Breast epithelium (tissue), 4 donors: Measurements from ENCODE around the gene ABR. TPM values are rescaled to one million over a fixed set of nuclear protein-coding genes. Genes with fewer than 3 reads are reported as not detected.

Experiments
- DNase-seq, 2 donors: peaks; one replicate each; pipeline ENCODE4 v3.0.0-alpha.2; 2019; ENCODE audit warnings: low spot score in 2 of 2
- H3K27ac ChIP-seq, 2 donors: fragments of 200-600 bp; sonication (generic) in 1 of 2; one replicate each; pipeline ENCODE4 v1.5.1; 2016 to 2019; ENCODE audit warnings: mild to moderate bottlenecking in 1 of 2
- H3K27me3 ChIP-seq, 2 donors: fragments of 200-600 bp; sonication (generic) in 1 of 2; one replicate each; pipeline versions ENCODE4 v1.5.1 to v1.6.0; 2017 to 2019; ENCODE audit warnings: control low read depth in 1 of 2, mild to moderate bottlenecking in 1 of 2
- H3K36me3 ChIP-seq: fragments of 200-600 bp; one replicate; pipeline ENCODE4 v1.5.1; 2019
- H3K4me1 ChIP-seq, 2 donors: fragments of 200-600 bp; sonication (generic); one replicate each; pipeline ENCODE4 v1.5.1; 2016 to 2019; ENCODE audit warnings: control low read depth in 1 of 2
- H3K4me3 ChIP-seq, 3 donors: fragments of 200-600 bp; sonication (generic); 1 replicate in 2 of 3; 2 replicates in 1 of 3; pipeline ENCODE4 v1.5.1; 2016 to 2019; ENCODE audit warnings: mild to moderate bottlenecking in 3 of 3, moderate library complexity in 2 of 3
- H3K9me3 ChIP-seq, 2 donors: fragments of 200-600 bp; sonication (generic) in 1 of 2; one replicate each; pipeline ENCODE4 v1.5.1; 2016 to 2019; ENCODE audit warnings: control low read depth in 1 of 2
- POLR2A ChIP-seq: fragments of 450-650 bp; IDR thresholded peaks from one replicate; pipeline ENCODE4 v1.6.1; 2016; ENCODE audit warnings: antibody characterized with exemption, mild to moderate bottlenecking, moderate library complexity
- POLR2AphosphoS5 ChIP-seq, 3 donors: sonication (generic); formaldehyde crosslinking; IDR thresholded peaks; one replicate each; pipeline ENCODE4 v1.6.1; 2017; ENCODE audit warnings: antibody characterized with exemption in 3 of 3
- intact Hi-C: fragments of 100-400 bp; cut with DNase I; formaldehyde crosslinking; loops from one replicate; pipeline ENCODE4 v1.15.1; 2023; ENCODE audit warnings: low total_unique reads
- total RNA-seq, 3 donors: library from RNA; depleted of rRNA; stranded (reverse); fragments of >200 nt; gene quantifications; one replicate each; pipeline ENCODE4 v1.1.0, GENCODE V29; 2016
- TF ChIP-seq, protein P1 (sequence below), 3 donors: fragments of 450-650 bp; IDR thresholded peaks; one replicate each; pipeline ENCODE4 v1.5.1; 2016 to 2017; ENCODE audit warnings: antibody characterized with exemption in 3 of 3, mild to moderate bottlenecking in 3 of 3, moderate library complexity in 3 of 3

The ABR gene
- total RNA-seq, 3 donors from 2014 or later = 63.5 to 77.0 (median 75.0) TPM

DNA sequence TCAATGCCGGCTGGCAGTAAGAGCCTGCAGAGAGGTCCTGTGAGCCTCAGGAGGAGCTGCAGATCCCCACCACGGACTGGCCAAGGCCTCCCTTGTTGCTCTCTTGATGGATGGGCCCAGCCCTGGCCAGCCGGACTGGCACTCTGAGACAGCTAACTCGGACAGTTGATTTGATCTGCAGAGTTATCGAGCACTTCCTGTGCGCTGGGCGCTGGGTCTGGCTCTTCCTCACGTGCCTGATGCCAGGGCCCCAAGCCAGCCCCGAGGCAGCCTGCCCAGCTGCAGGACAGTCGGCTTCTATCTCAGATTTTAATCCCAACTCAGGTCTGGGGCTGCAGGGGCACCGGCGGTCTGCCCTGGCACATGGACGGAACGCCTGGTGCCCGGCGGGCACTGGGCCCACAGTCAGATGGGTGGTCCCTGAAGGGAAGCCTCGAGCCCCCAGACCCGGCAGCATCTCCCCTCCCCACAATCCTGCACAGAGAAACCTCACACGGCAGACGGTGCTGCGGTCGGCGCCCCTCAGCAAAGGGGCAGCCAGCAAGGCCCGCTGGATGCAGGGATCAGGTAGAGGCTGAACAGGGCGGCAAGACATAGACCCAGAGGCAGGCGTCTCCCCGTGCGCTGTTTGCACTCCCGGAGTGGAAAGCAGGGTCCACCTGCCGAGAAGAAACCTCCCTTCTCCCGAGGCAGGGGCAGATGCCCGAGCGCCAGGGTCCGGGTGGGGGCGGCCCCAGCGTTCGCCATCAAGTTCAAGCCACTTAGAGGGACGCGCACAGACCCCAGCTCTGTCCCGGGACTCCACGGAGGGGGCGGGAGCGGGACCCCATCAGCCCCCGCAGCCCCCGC is 148.9 kb downstream of the ABR start:
- H3K27me3 ChIP-seq = no peaks in the 10 kb centered on the region
- intact Hi-C loops = no loop called here

DNA sequence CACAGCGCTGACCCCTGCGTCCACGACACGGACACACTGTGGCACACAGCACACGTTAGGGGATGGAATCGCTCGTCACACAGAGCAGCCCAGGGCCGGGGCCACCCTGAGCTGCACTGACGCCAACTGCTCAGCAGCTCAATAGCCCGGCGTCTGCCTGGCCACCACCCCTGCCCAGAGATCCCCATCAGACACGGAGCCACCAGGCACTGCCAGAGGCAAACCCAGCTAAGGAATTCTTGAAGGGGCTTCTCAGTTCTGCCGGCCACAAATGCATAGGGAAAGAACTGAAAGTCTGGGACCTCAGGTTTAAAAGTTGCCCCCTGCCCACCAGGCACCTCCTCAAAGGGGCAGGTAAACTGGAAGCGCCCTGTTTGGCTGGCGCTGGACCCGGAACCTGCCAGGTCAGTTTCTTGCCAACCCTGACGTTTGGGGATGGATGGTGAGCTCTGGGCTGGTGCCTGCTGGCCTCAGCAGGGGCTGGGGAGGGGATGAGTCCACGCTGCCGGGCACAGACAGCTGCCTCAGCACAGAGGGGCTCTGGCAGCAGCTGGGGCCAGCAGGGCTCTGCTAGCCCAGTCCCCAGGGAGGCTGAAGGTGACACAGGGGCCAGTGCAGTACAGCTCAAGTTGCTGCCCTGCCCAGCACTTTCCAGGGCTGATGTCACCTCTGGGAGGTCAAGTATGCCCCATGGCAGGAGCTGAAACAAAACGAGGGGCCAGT is 149.7 kb downstream of the ABR start:
- Histone ChIP-seq H3K4me1 (peaks cover 0 to 7% of the 10 kb centered on the region in 2 donors), H3K9me3 (no peaks in the 10 kb centered on the region), H3K27ac (peak overlapping the region; percentile 38 to 85), H3K27me3 (no peaks in the 10 kb centered on the region), H3K36me3 (no peaks in the 10 kb centered on the region), H3K4me3 (peak overlapping the region in 1 of 3 donors; percentile 42)
- intact Hi-C loops = loop anchor here (10.0 kb wide), 1 partner anchor 655 kb away; the partner anchor contains the start of gene PRPF8
- DNase-seq = no peak
- no peak for TF ChIP-seq POLR2A
- TF ChIP-seq, protein P1, sequence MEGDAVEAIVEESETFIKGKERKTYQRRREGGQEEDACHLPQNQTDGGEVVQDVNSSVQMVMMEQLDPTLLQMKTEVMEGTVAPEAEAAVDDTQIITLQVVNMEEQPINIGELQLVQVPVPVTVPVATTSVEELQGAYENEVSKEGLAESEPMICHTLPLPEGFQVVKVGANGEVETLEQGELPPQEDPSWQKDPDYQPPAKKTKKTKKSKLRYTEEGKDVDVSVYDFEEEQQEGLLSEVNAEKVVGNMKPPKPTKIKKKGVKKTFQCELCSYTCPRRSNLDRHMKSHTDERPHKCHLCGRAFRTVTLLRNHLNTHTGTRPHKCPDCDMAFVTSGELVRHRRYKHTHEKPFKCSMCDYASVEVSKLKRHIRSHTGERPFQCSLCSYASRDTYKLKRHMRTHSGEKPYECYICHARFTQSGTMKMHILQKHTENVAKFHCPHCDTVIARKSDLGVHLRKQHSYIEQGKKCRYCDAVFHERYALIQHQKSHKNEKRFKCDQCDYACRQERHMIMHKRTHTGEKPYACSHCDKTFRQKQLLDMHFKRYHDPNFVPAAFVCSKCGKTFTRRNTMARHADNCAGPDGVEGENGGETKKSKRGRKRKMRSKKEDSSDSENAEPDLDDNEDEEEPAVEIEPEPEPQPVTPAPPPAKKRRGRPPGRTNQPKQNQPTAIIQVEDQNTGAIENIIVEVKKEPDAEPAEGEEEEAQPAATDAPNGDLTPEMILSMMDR (IDR thresholded peaks at IDR 0.05) = no peak
- TF ChIP-seq POLR2AphosphoS5 (IDR thresholded peaks at IDR 0.05) = no peak

More for the DNA sequence above, 148.9 kb downstream of the ABR start:
- H3K4me1 ChIP-seq = peaks cover 0 to 7% of the 10 kb centered on the region in 2 donors
- no peaks in the 10 kb centered on the region for H3K36me3 ChIP-seq
- no peaks in the 10 kb centered on the region for H3K9me3 ChIP-seq
- H3K4me3 ChIP-seq = peak overlapping the region; percentile 36 to 56 (median 42)
- no peak for DNase-seq
- peak overlapping the region; percentile 38 to 85 for H3K27ac ChIP-seq
- TF ChIP-seq POLR2A = no peak
- TF ChIP-seq POLR2AphosphoS5 (IDR thresholded peaks at IDR 0.05) = peak in 1 of 3 donors; percentile 22
- TF ChIP-seq, protein P1 (IDR thresholded peaks at IDR 0.05) = no peak

DNA sequence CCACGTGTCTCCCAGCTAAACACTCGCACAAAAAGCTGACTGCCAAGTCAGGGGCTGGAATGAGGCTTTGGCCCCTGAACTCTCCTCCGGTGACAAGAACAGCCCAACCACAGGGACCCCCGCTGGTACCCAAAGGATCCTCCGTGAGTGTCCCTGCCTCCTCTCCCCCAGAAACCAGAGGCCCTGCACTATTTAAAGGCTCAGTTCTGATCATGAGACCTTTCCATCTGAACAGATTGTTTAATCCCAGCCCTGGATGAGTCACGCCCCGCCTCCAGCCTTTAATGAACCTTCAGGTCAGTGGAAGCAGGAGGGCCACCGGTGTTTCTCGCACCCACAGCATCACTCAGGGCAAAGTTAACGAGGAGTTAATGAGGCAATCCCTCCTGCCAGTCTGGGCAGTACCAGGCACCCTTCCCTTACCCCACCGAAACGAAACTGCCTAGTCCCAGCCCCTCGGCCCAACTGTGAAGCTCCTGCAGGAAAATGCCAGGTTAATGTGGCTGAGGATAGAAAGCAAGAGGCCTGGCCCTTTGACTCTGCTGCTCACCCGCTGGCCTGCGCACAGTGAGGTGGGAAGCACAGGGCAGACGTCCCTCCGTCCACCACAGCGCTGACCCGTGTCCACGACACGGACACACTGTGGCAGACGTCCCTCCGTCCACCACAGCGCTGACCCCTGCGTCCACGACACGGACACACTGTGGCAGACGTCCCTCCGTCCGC is 150.4 kb downstream of the ABR start:
- TF ChIP-seq, protein P1 (IDR thresholded peaks at IDR 0.05) = no peak
- TF ChIP-seq POLR2AphosphoS5 (IDR thresholded peaks at IDR 0.05) = no peak
- no peak for TF ChIP-seq POLR2A
- Histone ChIP-seq H3K36me3 (no peaks in the 10 kb centered on the region), H3K9me3 (no peaks in the 10 kb centered on the region), H3K4me1 (peaks cover 0 to 7% of the 10 kb centered on the region in 2 donors), H3K27ac (peak overlapping the region; percentile 38 to 85), H3K4me3 (peak overlapping the region in 1 of 3 donors; percentile 5), H3K27me3 (no peaks in the 10 kb centered on the region)
- no peak for DNase-seq
- intact Hi-C loops = loop anchor here (10.0 kb wide), 1 partner anchor 655 kb away; the partner anchor contains the start of gene PRPF8

DNA sequence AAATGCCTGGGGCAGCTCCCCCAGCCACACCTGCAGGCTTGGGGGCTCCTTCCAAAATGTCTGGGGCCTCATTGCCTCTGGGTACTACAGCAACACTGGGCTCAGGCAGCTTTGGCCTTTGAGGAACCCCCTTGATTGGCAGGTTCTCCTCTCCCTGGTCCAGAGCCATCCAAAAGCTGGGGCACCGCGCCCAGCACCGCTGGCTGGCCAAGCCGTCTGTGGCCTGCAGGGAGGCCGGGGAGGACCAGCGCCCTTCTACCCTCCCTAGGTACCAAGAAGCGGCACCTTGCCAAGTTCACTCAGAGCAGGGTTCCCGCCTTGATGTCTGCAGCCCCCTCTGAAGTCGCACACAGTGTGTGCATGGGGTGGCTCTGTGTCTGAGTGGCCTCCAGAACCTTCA is 152.7 kb downstream of the ABR start:
- no peak for TF ChIP-seq POLR2AphosphoS5 (IDR thresholded peaks at IDR 0.05)
- TF ChIP-seq, protein P1 (IDR thresholded peaks at IDR 0.05) = no peak
- TF ChIP-seq POLR2A = no peak
- intact Hi-C loops = loop anchor here (10.0 kb wide), 1 partner anchor 658 kb away; the partner anchor contains the start of gene PRPF8
- peaks cover 0 to 7% of the 10 kb centered on the region in 2 donors for H3K4me1 ChIP-seq
- H3K27ac ChIP-seq = no peak overlapping the region
- H3K36me3 ChIP-seq = no peaks in the 10 kb centered on the region
- no peaks in the 10 kb centered on the region for H3K9me3 ChIP-seq
- H3K4me3 ChIP-seq = no peak overlapping the region
- no peak for DNase-seq
- no peaks in the 10 kb centered on the region for H3K27me3 ChIP-seq
